Islet precursor cell (in vitro differentiated cells): ENCODE results near the gene PLEKHO2.

Experiments
- DNase-seq: peaks from one replicate; pipeline ENCODE4 v3.0.0-alpha.2; 2018

The PLEKHO2 gene

GRCh38 chr15:64857421-64857820 is 15.7 kb downstream of the PLEKHO2 start:
- no peak for DNase-seq

- DNase-seq: no peak
Observed at GRCh38 chr15:64858021-64858575, 16.4 kb downstream of the PLEKHO2 start.

DNA sequence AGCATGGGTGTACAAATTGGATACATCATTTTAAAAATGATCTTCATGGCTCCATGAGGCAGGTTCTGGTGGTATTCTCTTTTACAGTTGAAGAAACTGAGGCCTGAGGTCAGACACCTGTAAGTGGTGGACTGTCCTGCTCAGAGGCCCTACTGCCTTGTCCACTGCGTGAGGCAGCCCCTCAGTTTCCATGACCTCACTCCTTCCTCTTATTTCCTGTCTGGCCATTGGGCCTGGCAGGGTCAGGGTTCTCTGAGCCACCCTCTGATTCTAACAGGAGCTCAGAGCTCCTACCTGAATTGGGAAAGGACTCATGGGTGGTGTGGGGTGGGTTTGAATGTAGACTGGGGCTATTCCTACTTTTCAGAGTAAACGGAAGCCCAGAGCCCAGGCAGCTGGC is 17.5 kb downstream of the PLEKHO2 start:
- DNase-seq: no peak

DNA sequence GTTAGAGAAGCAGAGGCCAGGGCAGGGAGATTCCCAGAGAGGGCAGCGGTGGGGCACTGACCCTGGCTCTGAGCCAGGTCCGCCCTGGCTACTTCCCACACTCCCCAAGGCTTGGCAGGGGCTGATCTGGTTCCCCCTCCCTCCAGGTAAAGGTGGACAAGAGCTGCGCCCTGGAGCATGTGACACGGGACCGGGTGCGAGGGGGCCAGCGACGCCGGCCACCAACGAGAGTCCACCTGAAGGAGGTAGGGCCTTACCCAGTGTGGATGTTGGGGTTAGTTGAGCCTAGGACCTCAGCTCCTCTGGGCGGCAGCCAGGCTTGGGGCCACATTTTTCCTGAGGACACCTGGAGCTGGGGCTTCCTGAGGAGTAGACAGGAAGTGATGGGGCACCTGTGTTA is 19.6 kb downstream of the PLEKHO2 start:
- DNase-seq: no peak

- no peak for DNase-seq
Observed at GRCh38 chr15:64861960-64862359, 20.2 kb downstream of the PLEKHO2 start.

GRCh38 chr15:64862408-64862807 is 20.7 kb downstream of the PLEKHO2 start:
- DNase-seq: no peak

GRCh38 chr15:64864068-64864467 is 22.4 kb downstream of the PLEKHO2 start:
- no peak for DNase-seq

- no peak for DNase-seq
Observed at GRCh38 chr15:64865126-64865997, 23.6 kb downstream of the PLEKHO2 start.

- DNase-seq: peak; percentile 71
Observed at GRCh38 chr15:64865998-64866520, 24.3 kb downstream of the PLEKHO2 start.

GRCh38 chr15:64869501-64869900 is 27.8 kb downstream of the PLEKHO2 start:
- no peak for DNase-seq

DNA sequence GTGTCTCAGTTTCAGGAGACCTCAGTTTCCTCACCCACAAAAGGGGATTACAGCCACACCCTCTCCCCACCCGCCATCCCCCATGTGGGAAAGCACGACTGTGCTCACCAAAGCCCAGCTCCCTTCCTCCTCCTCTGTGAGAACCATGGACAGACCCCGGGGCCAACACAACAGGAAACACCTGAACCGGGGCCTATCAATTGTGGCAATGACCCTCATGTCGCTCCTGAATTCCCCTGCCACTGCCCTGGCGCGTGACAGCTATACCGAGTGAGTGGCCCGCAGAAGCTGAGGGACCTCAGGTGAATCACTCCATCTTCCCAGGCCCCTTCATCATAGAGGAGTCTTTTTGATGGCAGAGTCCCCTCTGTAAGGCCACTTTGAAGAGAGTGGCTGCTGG is 28.6 kb downstream of the PLEKHO2 start:
- no peak for DNase-seq

- DNase-seq: no peak
Observed at GRCh38 chr15:64875641-64876223, 34.0 kb downstream of the PLEKHO2 start.

DNA sequence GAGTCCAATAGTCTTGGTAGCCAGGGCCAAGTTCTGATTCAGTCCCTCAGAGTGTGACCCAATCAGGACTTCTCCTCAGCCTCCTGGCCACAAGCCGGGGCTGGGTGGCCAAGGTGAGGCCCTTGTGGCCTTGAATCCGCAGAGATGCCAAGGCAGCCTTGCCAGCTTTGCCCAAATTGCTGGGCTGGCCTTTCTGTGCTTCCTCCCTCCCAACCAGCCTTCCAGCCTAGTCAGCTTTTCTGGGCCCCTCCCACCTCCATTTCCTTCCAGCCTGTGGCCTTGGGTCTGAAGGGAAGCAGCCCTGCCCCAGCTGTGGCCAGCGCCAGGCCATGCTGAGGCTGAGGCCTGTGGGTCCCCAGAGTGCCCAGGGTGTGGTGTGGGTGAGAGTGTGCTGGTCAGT is 35.7 kb downstream of the PLEKHO2 start:
- DNase-seq: no peak

DNA sequence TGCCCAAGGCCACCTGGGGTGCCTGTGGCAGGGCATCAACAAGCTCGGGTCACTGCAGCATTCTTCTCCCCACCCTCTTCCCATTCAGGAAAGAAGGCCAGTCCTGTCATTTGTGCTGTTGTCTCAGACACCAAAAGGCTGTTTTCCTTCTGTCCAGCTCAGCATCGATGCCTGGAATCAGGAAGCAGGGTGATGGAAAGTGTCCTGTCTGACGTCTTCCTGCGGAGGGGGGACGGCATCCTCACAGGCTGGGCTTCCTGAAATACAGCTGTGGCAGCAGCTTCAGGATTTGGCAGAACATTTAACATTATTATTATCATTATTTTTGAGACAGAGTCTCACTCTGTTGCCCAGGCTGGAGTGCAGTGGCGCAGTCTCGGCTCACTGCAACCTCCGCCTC is 37.0 kb downstream of the PLEKHO2 start:
- no peak for DNase-seq

DNA sequence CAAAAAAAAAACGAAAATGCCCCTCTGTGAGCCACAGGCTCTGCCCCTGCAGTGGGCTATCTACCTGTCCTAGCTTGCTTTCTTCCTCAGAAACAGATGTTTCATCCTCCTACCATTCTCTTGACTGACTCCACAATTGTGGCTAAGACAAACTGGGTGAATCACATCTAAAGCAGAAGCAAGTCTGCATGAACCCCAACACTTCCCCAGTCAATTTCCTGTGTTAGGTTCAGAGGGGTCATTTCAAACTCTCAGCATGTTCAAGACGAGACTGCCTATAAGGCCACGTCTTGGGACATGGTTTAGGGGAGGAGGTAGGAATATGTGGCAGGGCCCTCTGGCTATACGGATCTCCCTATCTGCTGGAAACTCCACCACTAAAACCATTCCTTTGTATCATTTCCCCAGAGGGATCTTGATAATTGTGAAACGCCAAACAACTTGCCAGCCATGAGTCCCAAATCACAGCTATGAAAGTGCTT is 41.4 kb downstream of the PLEKHO2 start:
- no peak for DNase-seq

GRCh38 chr15:64883997-64884511 is 42.3 kb downstream of the PLEKHO2 start:
- DNase-seq: peak; percentile 87

GRCh38 chr15:64884679-64885078 is 43.0 kb downstream of the PLEKHO2 start:
- DNase-seq: no peak

GRCh38 chr15:64888336-64888735 is 46.6 kb downstream of the PLEKHO2 start:
- DNase-seq: peak; percentile 38

- DNase-seq: peak; percentile 43
Observed at GRCh38 chr15:64891561-64891960, 49.8 kb downstream of the PLEKHO2 start.

- DNase-seq: peak; percentile 30
Observed at GRCh38 chr15:64892847-64893403, 51.2 kb downstream of the PLEKHO2 start.

DNA sequence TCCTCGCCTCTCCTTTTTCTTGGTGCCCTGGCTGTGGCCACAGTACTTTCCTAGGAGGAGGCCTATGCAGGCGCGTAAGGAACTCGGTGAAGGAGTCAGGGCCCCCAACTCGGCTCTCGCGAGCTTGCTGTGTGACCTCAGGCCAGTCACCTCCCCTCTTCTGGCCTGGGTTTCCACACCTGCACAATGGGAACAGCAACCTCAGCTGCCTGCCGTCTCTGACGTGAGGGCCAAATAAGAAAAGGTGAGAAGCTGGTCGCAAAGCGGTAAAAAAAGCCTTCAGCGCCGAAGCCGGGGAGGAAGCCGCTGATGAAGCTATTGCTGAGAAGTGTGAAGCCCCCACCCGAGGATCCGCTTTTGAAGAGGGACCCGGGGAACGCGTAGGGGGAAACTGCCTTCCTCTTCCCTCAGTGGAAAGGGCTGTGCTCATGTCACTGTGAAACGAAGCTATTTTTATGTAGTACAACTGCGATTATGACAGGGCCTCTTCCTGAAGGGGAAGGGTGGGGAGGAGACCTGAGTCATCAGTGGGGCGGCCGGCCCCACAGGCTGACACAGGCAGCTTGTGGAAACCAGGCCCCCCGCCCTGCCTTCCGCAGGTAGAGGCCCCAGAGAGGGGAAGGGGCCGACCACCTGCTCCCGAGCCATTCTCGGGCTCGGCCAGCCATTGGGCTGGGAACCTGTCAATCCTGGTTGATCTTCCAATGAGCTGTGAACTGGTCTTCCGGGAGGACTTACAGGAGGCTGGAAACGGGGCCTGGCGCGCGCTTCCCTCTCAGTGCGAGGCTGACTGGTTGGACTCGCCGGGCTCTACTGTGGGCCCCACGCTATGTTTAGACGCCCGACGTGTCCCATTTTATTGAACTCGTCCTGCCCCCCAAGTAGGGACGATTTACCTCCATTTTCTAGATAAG is 52.0 kb downstream of the PLEKHO2 start:
- peak; percentile 98 for DNase-seq
